ENCODE results near the gene PREP.
A peak's percentile ranks its signal among the peaks of the same experiment; 100 is the strongest.
"Not testable (repeated sequence)": the region's sequence is repeated elsewhere in the genome, so short reads cannot be mapped to it uniquely, and the experiment has no call there.

The PREP gene

GRCh38 chr6:105253787-105254186 is 149.1 kb downstream of the PREP start:
- H3K4me3 ChIP-seq (replicated peaks; ENCODE audit: low read depth, low read length): no peak overlapping the region
- DNase-seq (ENCODE audit: low read depth): no peak
- no peak for TF ChIP-seq CTCF (IDR thresholded peaks at IDR 0.05; ENCODE audit: low read length, missing control alignments)

GRCh38 chr6:105251689-105252088 is 151.2 kb downstream of the PREP start:
- no peak for TF ChIP-seq CTCF (IDR thresholded peaks at IDR 0.05; ENCODE audit: low read length, missing control alignments)
- no peak overlapping the region for H3K4me3 ChIP-seq (replicated peaks; ENCODE audit: low read depth, low read length)
- DNase-seq (ENCODE audit: low read depth): no peak

- peak; percentile 15 for DNase-seq (ENCODE audit: low read depth)
- TF ChIP-seq CTCF (IDR thresholded peaks at IDR 0.05; ENCODE audit: low read length, missing control alignments): no peak
- H3K4me3 ChIP-seq (replicated peaks; ENCODE audit: low read depth, low read length): no peak overlapping the region
Measured at GRCh38 chr6:105250533-105250932, 152.3 kb downstream of the PREP start.

- no peak overlapping the region for H3K4me3 ChIP-seq (replicated peaks; ENCODE audit: low read depth, low read length)
- DNase-seq (ENCODE audit: low read depth): no peak
- no peak for TF ChIP-seq CTCF (IDR thresholded peaks at IDR 0.05; ENCODE audit: low read length, missing control alignments)
Measured at GRCh38 chr6:105243487-105243886, 159.4 kb downstream of the PREP start.

GRCh38 chr6:105235155-105235554 is 167.7 kb downstream of the PREP start:
- TF ChIP-seq CTCF (IDR thresholded peaks at IDR 0.05; ENCODE audit: low read length, missing control alignments): no peak
- no peak overlapping the region for H3K4me3 ChIP-seq (replicated peaks; ENCODE audit: low read depth, low read length)

GRCh38 chr6:105231771-105232170 is 171.1 kb downstream of the PREP start:
- not testable (repeated sequence) for DNase-seq (ENCODE audit: low read depth); H3K4me3 ChIP-seq (replicated peaks; ENCODE audit: low read depth, low read length)

More at GRCh38 chr6:105235155-105235554, 167.7 kb downstream of the PREP start:
- no peak for DNase-seq (ENCODE audit: low read depth)
